ENCODE measurements around the gene KRT38.

DNA sequence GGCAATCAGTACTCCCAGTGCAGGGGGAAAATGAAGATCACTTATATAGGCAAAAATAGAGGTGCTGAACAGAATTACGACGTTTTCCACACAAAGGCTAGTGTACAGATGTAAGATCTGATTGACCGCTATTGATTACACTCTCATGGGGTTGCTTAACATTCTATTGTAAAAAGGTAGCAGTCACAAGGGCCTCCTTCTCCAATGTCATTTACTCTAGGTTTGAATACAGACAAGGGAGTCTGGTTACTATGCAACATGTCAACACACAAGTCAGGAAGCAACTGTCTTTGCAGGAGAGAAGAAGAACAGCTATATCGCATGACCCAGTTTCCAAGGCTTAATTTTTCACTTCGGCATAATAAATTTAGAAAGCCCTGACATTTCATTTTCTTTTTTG is 24.3 kb downstream of the KRT38 start:
- TF ChIP-seq SIN3A (IDR thresholded peaks at IDR 0.05; ENCODE audit: borderline replicate concordance, insufficient read depth, low read length) (no peak), TAF1 (IDR thresholded peaks at IDR 0.05; ENCODE audit: borderline replicate concordance, insufficient read depth, low read length) (no peak), POLR2AphosphoS5 (IDR thresholded peaks at IDR 0.05; ENCODE audit: low read depth, low read length) (no peak)
- TF ChIP-seq, protein P1, sequence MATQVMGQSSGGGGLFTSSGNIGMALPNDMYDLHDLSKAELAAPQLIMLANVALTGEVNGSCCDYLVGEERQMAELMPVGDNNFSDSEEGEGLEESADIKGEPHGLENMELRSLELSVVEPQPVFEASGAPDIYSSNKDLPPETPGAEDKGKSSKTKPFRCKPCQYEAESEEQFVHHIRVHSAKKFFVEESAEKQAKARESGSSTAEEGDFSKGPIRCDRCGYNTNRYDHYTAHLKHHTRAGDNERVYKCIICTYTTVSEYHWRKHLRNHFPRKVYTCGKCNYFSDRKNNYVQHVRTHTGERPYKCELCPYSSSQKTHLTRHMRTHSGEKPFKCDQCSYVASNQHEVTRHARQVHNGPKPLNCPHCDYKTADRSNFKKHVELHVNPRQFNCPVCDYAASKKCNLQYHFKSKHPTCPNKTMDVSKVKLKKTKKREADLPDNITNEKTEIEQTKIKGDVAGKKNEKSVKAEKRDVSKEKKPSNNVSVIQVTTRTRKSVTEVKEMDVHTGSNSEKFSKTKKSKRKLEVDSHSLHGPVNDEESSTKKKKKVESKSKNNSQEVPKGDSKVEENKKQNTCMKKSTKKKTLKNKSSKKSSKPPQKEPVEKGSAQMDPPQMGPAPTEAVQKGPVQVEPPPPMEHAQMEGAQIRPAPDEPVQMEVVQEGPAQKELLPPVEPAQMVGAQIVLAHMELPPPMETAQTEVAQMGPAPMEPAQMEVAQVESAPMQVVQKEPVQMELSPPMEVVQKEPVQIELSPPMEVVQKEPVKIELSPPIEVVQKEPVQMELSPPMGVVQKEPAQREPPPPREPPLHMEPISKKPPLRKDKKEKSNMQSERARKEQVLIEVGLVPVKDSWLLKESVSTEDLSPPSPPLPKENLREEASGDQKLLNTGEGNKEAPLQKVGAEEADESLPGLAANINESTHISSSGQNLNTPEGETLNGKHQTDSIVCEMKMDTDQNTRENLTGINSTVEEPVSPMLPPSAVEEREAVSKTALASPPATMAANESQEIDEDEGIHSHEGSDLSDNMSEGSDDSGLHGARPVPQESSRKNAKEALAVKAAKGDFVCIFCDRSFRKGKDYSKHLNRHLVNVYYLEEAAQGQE (IDR thresholded peaks at IDR 0.05; ENCODE audit: insufficient read depth in 1 of 2, low read depth in 2 of 2, low read length in 2 of 2): no peak

Data from PFSK-1 (cell line).